GM10266 (cell line): ENCODE measurements around the gene DNAJC16.

ENCODE experiments used
- DNase-seq: peaks from one replicate; pipeline ENCODE4 v3.0.0; 2012; ENCODE audit errors: extremely low spot score
- CTCF ChIP-seq: IDR thresholded peaks from 2 replicates; pipeline ENCODE4 v1.5.1; 2012; ENCODE audit warnings: mild to moderate bottlenecking, low read depth; ENCODE audit not compliant: control insufficient read depth, insufficient read depth; ENCODE audit errors: missing control alignments

The DNAJC16 gene

GRCh38 chr1:15540186-15540585, 13.5 kb downstream of the DNAJC16 start:
- no peak for TF ChIP-seq CTCF

GRCh38 chr1:15541231-15541792, 14.7 kb downstream of the DNAJC16 start:
- no peak for TF ChIP-seq CTCF
- no peak for DNase-seq

More at GRCh38 chr1:15540186-15540585, 13.5 kb downstream of the DNAJC16 start:
- no peak for DNase-seq

- DNase-seq: no peak
- no peak for TF ChIP-seq CTCF
Observed at GRCh38 chr1:15542388-15543250, 16.0 kb downstream of the DNAJC16 start.

- no peak for TF ChIP-seq CTCF
- DNase-seq: no peak
Observed at GRCh38 chr1:15543251-15543588, 16.6 kb downstream of the DNAJC16 start.

GRCh38 chr1:15543589-15544568, 17.2 kb downstream of the DNAJC16 start:
- TF ChIP-seq CTCF: no peak
- no peak for DNase-seq

- no peak for TF ChIP-seq CTCF
- no peak for DNase-seq
Observed at GRCh38 chr1:15546641-15547040, 20.0 kb downstream of the DNAJC16 start.
